IMR-90 (cell line): Measurements from ENCODE around the gene ALOX12B. TPM values are rescaled to one million over a fixed set of nuclear protein-coding genes. Genes with fewer than 3 reads are reported as not detected.

Source experiments
- ATAC-seq: fragments of 200-7000 bp; cut with Tn5 transposase; 2 replicates; pipeline ENCODE4 v1.9.1; 2020; ENCODE audit warnings: low read depth, mild to moderate bottlenecking, moderate library complexity
- BruUV-seq: library from RNA; stranded (reverse); fragments of 400-500 nt; replicated peaks from 2 replicates; lab custom pipeline; 2021; lab: Mats Ljungman, UMichigan
- CTCF ChIA-PET: fragments of 300-600 bp; formaldehyde crosslinking; extraction: SDS; loops from one replicate; lab custom pipeline; 2021; ENCODE audit warnings: antibody characterized with exemption; lab: Yijun Ruan, JAX
- POLR2A ChIA-PET: fragments of 300-600 bp; sonication (Branson Sonifier 250); formaldehyde crosslinking; loops from one replicate; lab custom pipeline; 2022; ENCODE audit warnings: antibody characterized with exemption; ENCODE audit not compliant: unreplicated experiment; lab: Charles Lee
- DNase-seq: peaks from one replicate; pipeline ENCODE4 v3.0.0; 2013
- H2AFZ ChIP-seq: replicated peaks from 2 replicates; pipeline ENCODE3; 2013; ENCODE audit warnings: low read length, mild to moderate bottlenecking; ENCODE audit not compliant: poor library complexity
- H2AK5ac ChIP-seq: 2 replicates; pipeline ENCODE4 v1.6.1; 2013; ENCODE audit warnings: low read depth, low read length, inconsistent platforms
- H2AK9ac ChIP-seq: replicated peaks from 2 replicates; pipeline ENCODE3; 2013; ENCODE audit warnings: mild to moderate bottlenecking, low read depth, low read length, moderate library complexity; ENCODE audit not compliant: poor library complexity
- H2BK120ac ChIP-seq: 2 replicates; pipeline ENCODE4 v1.6.1; 2013; ENCODE audit warnings: low read depth, low read length, inconsistent platforms
- H2BK15ac ChIP-seq: 3 replicates; pipeline ENCODE4 v1.6.1; 2013; ENCODE audit warnings: low read depth, low read length, inconsistent platforms
- H2BK20ac ChIP-seq: 2 replicates; pipeline ENCODE4 v1.6.1; 2013; ENCODE audit warnings: low read depth, mild to moderate bottlenecking, inconsistent platforms, low read length, moderate library complexity
- H2BK5ac ChIP-seq: 2 replicates; pipeline ENCODE4 v1.6.1; 2013; ENCODE audit warnings: mild to moderate bottlenecking, low read depth, low read length, inconsistent platforms; ENCODE audit not compliant: poor library complexity, severe bottlenecking
- H3K14ac ChIP-seq: replicated peaks from 2 replicates; pipeline ENCODE4 v1.6.1; 2013; ENCODE audit warnings: low read depth, low read length, inconsistent platforms
- H3K18ac ChIP-seq: 2 replicates; pipeline ENCODE4 v1.6.1; 2013; ENCODE audit warnings: low read depth, low read length, control low read depth
- H3K23ac ChIP-seq: 2 replicates; pipeline ENCODE4 v1.6.1; 2013; ENCODE audit warnings: low read depth, low read length, inconsistent platforms
- H3K27ac ChIP-seq: 2 replicates; pipeline ENCODE4 v1.5.1; 2013; ENCODE audit warnings: mild to moderate bottlenecking, control low read depth, low read length; ENCODE audit not compliant: insufficient read depth
- H3K27me3 ChIP-seq: 2 replicates; pipeline ENCODE4 v1.6.1; 2013; ENCODE audit warnings: low read length; ENCODE audit not compliant: control insufficient read depth, insufficient read depth
- H3K36me3 ChIP-seq: 2 replicates; pipeline ENCODE4 v1.6.1; 2013; ENCODE audit warnings: low read length, mixed read lengths; ENCODE audit not compliant: control insufficient read depth, insufficient read depth
- H3K4ac ChIP-seq: 2 replicates; pipeline ENCODE4 v1.6.1; 2013; ENCODE audit warnings: low read depth, low read length, inconsistent platforms
- H3K4me1 ChIP-seq: 2 replicates; pipeline ENCODE4 v1.6.1; 2013; ENCODE audit warnings: low read length, mixed read lengths; ENCODE audit not compliant: control insufficient read depth, insufficient read depth
- H3K4me2 ChIP-seq: 2 replicates; pipeline ENCODE4 v1.6.1; 2013; ENCODE audit warnings: low read depth, mild to moderate bottlenecking, control low read depth, low read length, moderate library complexity
- H3K4me3 ChIP-seq: 2 replicates; pipeline ENCODE4 v1.5.1; 2013; ENCODE audit warnings: low read depth, mild to moderate bottlenecking, control low read depth, low read length, moderate library complexity; ENCODE audit not compliant: insufficient read depth
- H3K56ac ChIP-seq: 2 replicates; pipeline ENCODE4 v1.6.1; 2013; ENCODE audit warnings: low read length, inconsistent platforms; ENCODE audit not compliant: insufficient read depth; ENCODE audit errors: extremely low read depth
- H3K79me1 ChIP-seq, 2 experiments: 2 replicates each; pipeline ENCODE4 v1.6.1; 2013; ENCODE audit warnings: low read length in 2 of 2, inconsistent platforms in 1 of 2, low read depth in 1 of 2
- H3K9ac ChIP-seq: 2 replicates; pipeline ENCODE4 v1.6.1; 2013; ENCODE audit warnings: low read depth, low read length, control low read depth
- H3K9me1 ChIP-seq: 2 replicates; pipeline ENCODE4 v1.6.1; 2013; ENCODE audit warnings: low read length, inconsistent platforms; ENCODE audit not compliant: insufficient read depth
- H3K9me3 ChIP-seq: 2 replicates; pipeline ENCODE4 v1.6.1; 2013; ENCODE audit warnings: low read length; ENCODE audit not compliant: control insufficient read depth, insufficient read depth
- H4K20me1 ChIP-seq: 2 replicates; pipeline ENCODE4 v1.6.1; 2013; ENCODE audit warnings: low read length, inconsistent platforms; ENCODE audit not compliant: insufficient read depth
- H4K5ac ChIP-seq: 2 replicates; pipeline ENCODE4 v1.6.1; 2013; ENCODE audit warnings: mild to moderate bottlenecking, low read depth, low read length, control low read depth
- H4K8ac ChIP-seq, 2 experiments: 2 replicates each; pipeline ENCODE4 v1.6.1; 2013; ENCODE audit warnings: low read depth in 2 of 2, low read length in 2 of 2, control low read depth in 1 of 2, inconsistent platforms in 1 of 2
- H4K91ac ChIP-seq: 2 replicates; pipeline ENCODE4 v1.6.1; 2013; ENCODE audit warnings: low read depth, low read length, inconsistent platforms; ENCODE audit not compliant: insufficient read depth
- CHD1 ChIP-seq: IDR thresholded peaks from 2 replicates; pipeline ENCODE4 v1.6.1; 2012; ENCODE audit warnings: low read depth, low read length, improper control_type of control experiment
- MAFK ChIP-seq: IDR thresholded peaks from 2 replicates; pipeline ENCODE4 v1.6.1; 2012; ENCODE audit warnings: low read depth, low read length, improper control_type of control experiment
- MAZ ChIP-seq: IDR thresholded peaks from 2 replicates; pipeline ENCODE4 v1.6.1; 2012; ENCODE audit warnings: low read depth, mild to moderate bottlenecking, low read length, improper control_type of control experiment, moderate library complexity, borderline replicate concordance
- POLR2A ChIP-seq: IDR thresholded peaks from 2 replicates; pipeline ENCODE4 v1.6.1; 2012; ENCODE audit warnings: mild to moderate bottlenecking, low read depth, low read length
- RCOR1 ChIP-seq: IDR thresholded peaks from 2 replicates; pipeline ENCODE4 v1.6.1; 2012; ENCODE audit warnings: mild to moderate bottlenecking, low read length, improper control_type of control experiment; ENCODE audit not compliant: insufficient replicate concordance
- RFX5 ChIP-seq: IDR thresholded peaks from 2 replicates; pipeline ENCODE4 v1.8.0; 2012; ENCODE audit warnings: low read depth, mild to moderate bottlenecking, low read length, moderate library complexity
- WGBS, 2 experiments: methylation state at CpG; one replicate each; pipeline versions ENCODE4 v1.1.5 to v1.1.7; 2013; ENCODE audit warnings: missing lambda C conversion rate in 2 of 2; ENCODE audit not compliant: insufficient read length in 1 of 2; ENCODE audit errors: extremely low coverage in 2 of 2; 5-methylcytosine and 5-hydroxymethylcytosine counted together
- dilution Hi-C: fragments of 300-500 bp; cut with HindIII; formaldehyde crosslinking; loops from one replicate; pipeline ENCODE4 v1.14.3; 2018; ENCODE audit warnings: low sequenced_read_pairs; ENCODE audit not compliant: unreplicated experiment
- in situ Hi-C: fragments of 300-500 bp; cut with MboI; formaldehyde crosslinking; loops from 3 replicates; pipeline ENCODE4 v1.14.3; 2019; ENCODE audit warnings: low sequenced_read_pairs, inconsistent platforms, mixed read lengths
- intact Hi-C: fragments of 100-400 bp; cut with micrococcal nuclease; formaldehyde crosslinking; loops from 2 replicates; pipeline ENCODE4 v1.10.0; 2022
- polyA plus RNA-seq, 3 experiments: library from polyadenylated mRNA; depleted of rRNA; stranded (reverse); fragments of >200 nt; gene quantifications; 2 replicates each; pipeline ENCODE4 v1.2.3, GENCODE V29; 2012; ENCODE audit warnings: low replicate concordance in 1 of 3
- total RNA-seq: library from RNA; depleted of rRNA; stranded (reverse); fragments of >200 nt; gene quantifications from 2 replicates; pipeline ENCODE4 v1.2.3, GENCODE V29; 2012
- TF ChIP-seq, protein P1 (sequence below): fragments of 150-350 bp; IDR thresholded peaks from 2 replicates; pipeline ENCODE4 v1.6.1; 2016; ENCODE audit warnings: low read depth, mild to moderate bottlenecking, low read length, moderate library complexity, borderline replicate concordance

The ALOX12B gene
- total and polyA plus RNA-seq, 2 of the 4 experiments (the other 2 are of a cell fraction): not detected

GRCh38 chr17:8075574-8076342 is 11.8 kb downstream of the ALOX12B start:
- no peak overlapping the region for H2BK120ac ChIP-seq
- H3K4me3 ChIP-seq: no peak overlapping the region
- H3K9me1 ChIP-seq: no peaks in the 10 kb centered on the region
- 0 out of 2 replicates have a peak, but pooled peaks cover 1% of the 10 kb centered on the region for H3K4me1 ChIP-seq
- no peak overlapping the region for H3K9ac ChIP-seq
- no peak overlapping the region for H3K18ac ChIP-seq
- H2BK5ac ChIP-seq: no peak overlapping the region
- no peak overlapping the region for H4K91ac ChIP-seq
- dilution Hi-C loops: no loop called here
- no peak overlapping the region for H2BK15ac ChIP-seq
- WGBS, 2 experiments: no CpG with 5 or more reads among the region's 14 CpGs
- peaks cover 82% of the 10 kb centered on the region for H3K27me3 ChIP-seq
- H3K4me2 ChIP-seq: no peak overlapping the region
- H3K36me3 ChIP-seq: no peaks in the 10 kb centered on the region
- H2AK9ac ChIP-seq: no peak overlapping the region
- ChIA-PET POLR2A (no interaction called here), CTCF (interaction anchor here (0.9 to 1.7 kb wide), 2 partner anchors 16 to 81 kb away, joined by 4 read pairs; no protein-coding TSS in a partner anchor)
- H3K4ac ChIP-seq: no peak overlapping the region
- H3K27ac ChIP-seq: no peak overlapping the region
- ATAC-seq: no peak
- H3K14ac ChIP-seq: no peak overlapping the region
- TF ChIP-seq CHD1: no peak
- TF ChIP-seq MAFK: no peak
- TF ChIP-seq MAZ: no peak
- TF ChIP-seq RCOR1: no peak
- no peak for TF ChIP-seq RFX5
- TF ChIP-seq POLR2A: no peak
- TF ChIP-seq, protein P1, sequence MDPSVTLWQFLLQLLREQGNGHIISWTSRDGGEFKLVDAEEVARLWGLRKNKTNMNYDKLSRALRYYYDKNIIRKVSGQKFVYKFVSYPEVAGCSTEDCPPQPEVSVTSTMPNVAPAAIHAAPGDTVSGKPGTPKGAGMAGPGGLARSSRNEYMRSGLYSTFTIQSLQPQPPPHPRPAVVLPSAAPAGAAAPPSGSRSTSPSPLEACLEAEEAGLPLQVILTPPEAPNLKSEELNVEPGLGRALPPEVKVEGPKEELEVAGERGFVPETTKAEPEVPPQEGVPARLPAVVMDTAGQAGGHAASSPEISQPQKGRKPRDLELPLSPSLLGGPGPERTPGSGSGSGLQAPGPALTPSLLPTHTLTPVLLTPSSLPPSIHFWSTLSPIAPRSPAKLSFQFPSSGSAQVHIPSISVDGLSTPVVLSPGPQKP: no peak
- intact Hi-C loops: no loop called here
- H3K23ac ChIP-seq: no peak overlapping the region
- no peaks in the 10 kb centered on the region for H3K79me1 ChIP-seq
- H2AFZ ChIP-seq: no peak overlapping the region
- no TSS peak for BruUV-seq
- H2AK5ac ChIP-seq: no peak overlapping the region
- no peaks in the 10 kb centered on the region for H4K20me1 ChIP-seq
- no peak overlapping the region for H2BK20ac ChIP-seq
- no peaks in the 10 kb centered on the region for H3K9me3 ChIP-seq
- no peak overlapping the region for H4K8ac ChIP-seq
- DNase-seq: no peak
- no peak overlapping the region for H4K5ac ChIP-seq
- in situ Hi-C loops: loop anchor here (25.0 kb wide), 2 partner anchors 237 to 687 kb away; partner anchors contain the start of genes ARHGEF15 and SPDYE4
- no peak overlapping the region for H3K56ac ChIP-seq
